ENCODE data around the gene NRARP.

The NRARP gene

GRCh38 chr9:137303893-137304382 lies 1.9 kb upstream of the NRARP start:
- no peak for TF ChIP-seq CTCF (IDR thresholded peaks at IDR 0.05; ENCODE audit: insufficient read depth, low read depth, low read length, missing control alignments)
- H3K4me3 ChIP-seq (ENCODE audit: low read length) = no peak overlapping the region
- no peak for DNase-seq (ENCODE audit: low read depth)

- TF ChIP-seq CTCF (IDR thresholded peaks at IDR 0.05; ENCODE audit: insufficient read depth, low read depth, low read length, missing control alignments) = no peak
- H3K4me3 ChIP-seq (ENCODE audit: low read length) = peak overlapping the region; percentile 36
- DNase-seq (ENCODE audit: low read depth) = peak; percentile 78
Measured at GRCh38 chr9:137303151-137303892, 1.3 kb upstream of the NRARP start.

GRCh38 chr9:137302449-137303150 lies 529 bp upstream of the NRARP start:
- no peak for DNase-seq (ENCODE audit: low read depth)
- peak; percentile 32 for TF ChIP-seq CTCF (IDR thresholded peaks at IDR 0.05; ENCODE audit: insufficient read depth, low read depth, low read length, missing control alignments)
- H3K4me3 ChIP-seq (ENCODE audit: low read length) = peak overlapping the region; percentile 36

GRCh38 chr9:137301081-137301947 lies 757 bp downstream of the NRARP start:
- H3K4me3 ChIP-seq (ENCODE audit: low read length) = peak overlapping the region; percentile 66
- DNase-seq (ENCODE audit: low read depth) = peak; percentile 62
- TF ChIP-seq CTCF (IDR thresholded peaks at IDR 0.05; ENCODE audit: insufficient read depth, low read depth, low read length, missing control alignments) = no peak

- DNase-seq (ENCODE audit: low read depth) = no peak
- H3K4me3 ChIP-seq (ENCODE audit: low read length) = peak overlapping the region; percentile 66
- no peak for TF ChIP-seq CTCF (IDR thresholded peaks at IDR 0.05; ENCODE audit: insufficient read depth, low read depth, low read length, missing control alignments)
Measured at GRCh38 chr9:137300567-137301080, 1.4 kb downstream of the NRARP start.

GRCh38 chr9:137299938-137300337 lies 2.1 kb downstream of the NRARP start:
- TF ChIP-seq CTCF (IDR thresholded peaks at IDR 0.05; ENCODE audit: insufficient read depth, low read depth, low read length, missing control alignments) = no peak
- peak overlapping the region; percentile 66 for H3K4me3 ChIP-seq (ENCODE audit: low read length)
- no peak for DNase-seq (ENCODE audit: low read depth)
